Measurements from ENCODE around the gene SERINC3. TPM values are rescaled to one million over a fixed set of nuclear protein-coding genes. Genes with fewer than 3 reads are reported as not detected.

The SERINC3 gene
- total RNA-seq, 1 experiment from 2014 or later: 110 TPM

GRCh38 chr20:44560229-44560628 is 38.4 kb upstream of the SERINC3 start:
- no peaks in the 10 kb centered on the region for H3F3A ChIP-seq (ENCODE audit: insufficient read depth, low read depth)
- CTCF ChIA-PET: no interaction called here
- no peak overlapping the region for H3K4me2 ChIP-seq
- no peaks in the 10 kb centered on the region for H3K9me3 ChIP-seq (ENCODE audit: insufficient read depth, low read depth)
- no peaks in the 10 kb centered on the region for H3K36me3 ChIP-seq (ENCODE audit: low read depth)
- no peak overlapping the region for H3K27ac ChIP-seq
- no peaks in the 10 kb centered on the region for H3K27me3 ChIP-seq (ENCODE audit: insufficient read depth, low read depth)
- DNase-seq: no peak
- POLR2A ChIA-PET (ENCODE audit: unreplicated experiment): interaction anchor here (0.7 kb wide), 1 partner anchor 26 kb away, joined by 4 read pairs; no protein-coding TSS in a partner anchor
- no peaks in the 10 kb centered on the region for H3K79me2 ChIP-seq (ENCODE audit: low read depth)
- no peak overlapping the region for H2AFZ ChIP-seq
- H3K4me1 ChIP-seq (replicated peaks; ENCODE audit: insufficient read depth): no peaks in the 10 kb centered on the region
- no TSS peak for BruUV-seq (replicated peaks)
- no peaks in the 10 kb centered on the region for H3K9me2 ChIP-seq (ENCODE audit: insufficient read depth)
- TF ChIP-seq EZH2 (IDR thresholded peaks at IDR 0.05; ENCODE audit: low read depth): no peak
- TF ChIP-seq, protein P1, sequence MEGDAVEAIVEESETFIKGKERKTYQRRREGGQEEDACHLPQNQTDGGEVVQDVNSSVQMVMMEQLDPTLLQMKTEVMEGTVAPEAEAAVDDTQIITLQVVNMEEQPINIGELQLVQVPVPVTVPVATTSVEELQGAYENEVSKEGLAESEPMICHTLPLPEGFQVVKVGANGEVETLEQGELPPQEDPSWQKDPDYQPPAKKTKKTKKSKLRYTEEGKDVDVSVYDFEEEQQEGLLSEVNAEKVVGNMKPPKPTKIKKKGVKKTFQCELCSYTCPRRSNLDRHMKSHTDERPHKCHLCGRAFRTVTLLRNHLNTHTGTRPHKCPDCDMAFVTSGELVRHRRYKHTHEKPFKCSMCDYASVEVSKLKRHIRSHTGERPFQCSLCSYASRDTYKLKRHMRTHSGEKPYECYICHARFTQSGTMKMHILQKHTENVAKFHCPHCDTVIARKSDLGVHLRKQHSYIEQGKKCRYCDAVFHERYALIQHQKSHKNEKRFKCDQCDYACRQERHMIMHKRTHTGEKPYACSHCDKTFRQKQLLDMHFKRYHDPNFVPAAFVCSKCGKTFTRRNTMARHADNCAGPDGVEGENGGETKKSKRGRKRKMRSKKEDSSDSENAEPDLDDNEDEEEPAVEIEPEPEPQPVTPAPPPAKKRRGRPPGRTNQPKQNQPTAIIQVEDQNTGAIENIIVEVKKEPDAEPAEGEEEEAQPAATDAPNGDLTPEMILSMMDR (conservative IDR thresholded peaks at IDR 0.05): no peak
- no peak overlapping the region for H3K4me3 ChIP-seq
- intact Hi-C loops (cut with micrococcal nuclease; ENCODE audit: unreplicated experiment): no loop called here
- 0 out of 2 replicates have a peak, but pooled peaks cover 3% of the 10 kb centered on the region for H4K20me1 ChIP-seq (ENCODE audit: insufficient read depth)

DNA sequence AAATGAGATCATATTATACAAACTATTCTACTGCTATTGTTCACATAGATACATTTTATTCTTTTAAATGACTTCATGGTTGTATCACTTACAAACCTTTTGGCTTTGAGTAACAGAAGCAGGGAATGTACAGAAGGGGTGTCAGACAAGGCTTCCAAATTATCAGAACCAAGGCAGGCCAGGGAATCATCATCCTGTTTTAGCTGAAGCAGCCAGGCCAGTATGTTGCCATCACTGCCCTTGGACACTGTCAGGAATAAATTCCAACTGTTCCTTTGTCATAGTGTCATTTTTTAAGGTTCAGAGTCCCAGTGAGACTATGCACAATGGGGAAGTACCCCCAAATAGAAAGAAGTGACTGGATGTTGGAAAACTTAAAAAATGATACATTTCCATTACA is 37.4 kb upstream of the SERINC3 start:
- no TSS peak for BruUV-seq (replicated peaks)
- POLR2A ChIA-PET (ENCODE audit: unreplicated experiment): no interaction called here

GRCh38 chr20:44552950-44553908 is 31.4 kb upstream of the SERINC3 start:
- no TSS peak for BruUV-seq (replicated peaks)
- H3K27me3 ChIP-seq (ENCODE audit: insufficient read depth, low read depth): no peaks in the 10 kb centered on the region
- ChIA-PET CTCF (interaction anchor here (0.5 kb wide), 2 partner anchors 20 to 35 kb away, joined by 4 to 7 read pairs; no protein-coding TSS in a partner anchor), POLR2A (ENCODE audit: unreplicated experiment) (interaction anchor here (0.6 to 0.7 kb wide), 3 partner anchors 15 to 24 kb away, joined by 3 to 6 read pairs (median 6); no protein-coding TSS in a partner anchor)
- TF ChIP-seq EZH2 (IDR thresholded peaks at IDR 0.05; ENCODE audit: low read depth): no peak
- TF ChIP-seq, protein P1 (conservative IDR thresholded peaks at IDR 0.05): no peak
- H3F3A ChIP-seq (ENCODE audit: insufficient read depth, low read depth): peaks cover 13% of the 10 kb centered on the region
- H3K4me3 ChIP-seq: peak overlapping the region; percentile 22; the same call in 1 of the 2 replicates
- peak overlapping the region; percentile 72 for H3K27ac ChIP-seq
- no peaks in the 10 kb centered on the region for H3K79me2 ChIP-seq (ENCODE audit: low read depth)
- DNase-seq: peak; percentile 16 to 74
- intact Hi-C loops (cut with micrococcal nuclease; ENCODE audit: unreplicated experiment): no loop called here
- no peaks in the 10 kb centered on the region for H3K9me3 ChIP-seq (ENCODE audit: insufficient read depth, low read depth)
- H3K9me2 ChIP-seq (ENCODE audit: insufficient read depth): no peaks in the 10 kb centered on the region
- peak overlapping the region; percentile 39; the same call in 1 of the 2 replicates for H2AFZ ChIP-seq
- peak overlapping the region; percentile 60 for H3K4me2 ChIP-seq
- H3K4me1 ChIP-seq (replicated peaks; ENCODE audit: insufficient read depth): peaks cover 24% of the 10 kb centered on the region
- no peaks in the 10 kb centered on the region for H3K36me3 ChIP-seq (ENCODE audit: low read depth)
- H4K20me1 ChIP-seq (ENCODE audit: insufficient read depth): no peaks in the 10 kb centered on the region

More for the DNA sequence above, 37.4 kb upstream of the SERINC3 start:
- Histone ChIP-seq H3K4me2 (no peak overlapping the region), H3K4me3 (no peak overlapping the region), H2AFZ (no peak overlapping the region), H3K79me2 (ENCODE audit: low read depth) (no peaks in the 10 kb centered on the region), H3K27me3 (ENCODE audit: insufficient read depth, low read depth) (no peaks in the 10 kb centered on the region), H3F3A (ENCODE audit: insufficient read depth, low read depth) (no peaks in the 10 kb centered on the region), H3K9me3 (ENCODE audit: insufficient read depth, low read depth) (no peaks in the 10 kb centered on the region), H3K27ac (no peak overlapping the region), H3K4me1 (replicated peaks; ENCODE audit: insufficient read depth) (no peaks in the 10 kb centered on the region), H3K9me2 (ENCODE audit: insufficient read depth) (no peaks in the 10 kb centered on the region), H3K36me3 (ENCODE audit: low read depth) (no peaks in the 10 kb centered on the region), H4K20me1 (ENCODE audit: insufficient read depth) (0 out of 2 replicates have a peak, but pooled peaks cover 3% of the 10 kb centered on the region)
- intact Hi-C loops (cut with micrococcal nuclease; ENCODE audit: unreplicated experiment): no loop called here
- no peak for TF ChIP-seq EZH2 (IDR thresholded peaks at IDR 0.05; ENCODE audit: low read depth)
- TF ChIP-seq, protein P1 (conservative IDR thresholded peaks at IDR 0.05): no peak
- CTCF ChIA-PET: no interaction called here
- no peak for DNase-seq
